ENCODE data around the gene RNU1-1.

RNU1-1 gene

DNA sequence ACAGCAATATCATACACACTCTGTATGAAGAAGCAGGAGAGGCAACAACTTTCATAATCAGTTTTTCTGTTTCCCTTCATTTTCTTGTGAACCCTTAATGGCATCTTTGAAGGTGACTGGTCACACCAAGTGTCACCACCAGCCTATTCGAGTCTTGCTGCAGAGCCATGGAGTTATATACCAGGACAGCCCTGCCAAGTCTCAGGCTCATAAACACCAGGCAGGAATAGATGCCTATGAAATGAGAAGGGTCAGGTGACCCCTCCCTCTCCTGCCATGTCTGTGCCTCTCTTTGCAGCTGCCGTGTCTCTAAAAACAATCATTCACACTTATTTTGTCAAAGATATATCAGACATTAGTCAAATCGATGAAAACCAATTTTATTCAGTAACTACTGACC, 45.5 kb downstream of the RNU1-1 start:
- no peak overlapping the region for H3K4me3 ChIP-seq (ENCODE audit: low read length)
- TF ChIP-seq, protein P1, sequence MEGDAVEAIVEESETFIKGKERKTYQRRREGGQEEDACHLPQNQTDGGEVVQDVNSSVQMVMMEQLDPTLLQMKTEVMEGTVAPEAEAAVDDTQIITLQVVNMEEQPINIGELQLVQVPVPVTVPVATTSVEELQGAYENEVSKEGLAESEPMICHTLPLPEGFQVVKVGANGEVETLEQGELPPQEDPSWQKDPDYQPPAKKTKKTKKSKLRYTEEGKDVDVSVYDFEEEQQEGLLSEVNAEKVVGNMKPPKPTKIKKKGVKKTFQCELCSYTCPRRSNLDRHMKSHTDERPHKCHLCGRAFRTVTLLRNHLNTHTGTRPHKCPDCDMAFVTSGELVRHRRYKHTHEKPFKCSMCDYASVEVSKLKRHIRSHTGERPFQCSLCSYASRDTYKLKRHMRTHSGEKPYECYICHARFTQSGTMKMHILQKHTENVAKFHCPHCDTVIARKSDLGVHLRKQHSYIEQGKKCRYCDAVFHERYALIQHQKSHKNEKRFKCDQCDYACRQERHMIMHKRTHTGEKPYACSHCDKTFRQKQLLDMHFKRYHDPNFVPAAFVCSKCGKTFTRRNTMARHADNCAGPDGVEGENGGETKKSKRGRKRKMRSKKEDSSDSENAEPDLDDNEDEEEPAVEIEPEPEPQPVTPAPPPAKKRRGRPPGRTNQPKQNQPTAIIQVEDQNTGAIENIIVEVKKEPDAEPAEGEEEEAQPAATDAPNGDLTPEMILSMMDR (conservative IDR thresholded peaks at IDR 0.05; ENCODE audit: low read depth, low read length), result no peak
- DNase-seq (ENCODE audit: low read depth), result no peak

DNA sequence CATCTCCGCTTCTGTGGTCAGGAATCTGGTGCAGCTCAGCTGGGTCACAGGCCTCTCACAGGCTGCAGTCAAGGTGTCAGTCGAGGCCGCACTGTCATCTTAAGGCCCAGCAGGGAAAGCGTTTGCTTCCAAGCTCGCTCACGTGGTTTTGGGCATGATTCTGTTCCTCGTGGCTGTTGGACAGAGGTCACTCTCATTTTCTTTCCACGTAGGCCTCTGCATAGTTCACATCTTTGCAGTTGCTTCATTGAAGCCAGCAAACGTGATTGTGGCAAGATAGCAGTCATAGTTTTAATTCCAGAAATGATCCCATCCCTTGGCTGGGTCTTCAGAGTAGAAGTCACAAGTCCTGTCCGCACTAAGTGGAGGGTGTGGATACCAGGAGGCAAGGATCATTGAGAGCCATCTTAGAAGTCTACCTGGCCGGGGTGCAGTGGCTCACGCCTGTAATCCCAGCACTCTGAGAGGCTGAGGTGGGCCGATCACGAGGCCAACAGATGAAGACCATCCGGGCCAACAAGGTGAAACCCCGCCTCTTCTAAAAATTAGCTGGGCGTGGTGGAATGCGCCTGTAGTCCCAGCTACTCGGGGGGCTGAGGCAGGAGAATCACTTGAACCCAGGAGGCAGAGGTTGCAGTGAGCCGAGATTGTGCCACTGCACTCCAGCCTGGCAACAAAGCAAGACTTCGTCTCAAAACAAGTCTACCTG, 49.0 kb downstream of the RNU1-1 start:
- DNase-seq (ENCODE audit: low read depth), result no peak
- H3K4me3 ChIP-seq (ENCODE audit: low read length), result no peak overlapping the region
- TF ChIP-seq, protein P1 (conservative IDR thresholded peaks at IDR 0.05; ENCODE audit: low read depth, low read length), result no peak
